Right lobe of liver (tissue), 6 donors: ENCODE results near the gene RALB. TPM values are rescaled to one million over a fixed set of nuclear protein-coding genes. Genes with fewer than 3 reads are reported as not detected.

Source experiments
- ATAC-seq, 4 donors: fragments of 200-7000 bp; cut with Tn5 transposase; one replicate each; pipeline ENCODE4 v1.9.1; 2020; ENCODE audit warnings: mild to moderate bottlenecking in 4 of 4, moderate library complexity in 4 of 4
- DNase-seq, 3 donors: peaks; one replicate each; pipeline ENCODE4 v3.0.0-alpha.2; 2020
- H3K27ac ChIP-seq, 3 donors: fragments of 200-600 bp; one replicate each; pipeline ENCODE4 v1.8.0; 2022
- H3K27me3 ChIP-seq, 2 donors: fragments of 200-600 bp; one replicate each; pipeline ENCODE4 v1.8.0; 2022
- H3K36me3 ChIP-seq, 4 donors: fragments of 200-600 bp; sonication (generic) in 1 of 4; one replicate each; pipeline versions ENCODE4 v1.5.1 to v1.8.0; 2017 to 2022; ENCODE audit warnings: control low read depth in 1 of 4
- H3K4me1 ChIP-seq, 4 donors: fragments of 200-600 bp; sonication (generic) in 1 of 4; one replicate each; pipeline versions ENCODE4 v1.5.1 to v1.8.0; 2017 to 2022; ENCODE audit warnings: control low read depth in 1 of 4
- H3K4me3 ChIP-seq, 3 donors: fragments of 200-600 bp; one replicate each; pipeline ENCODE4 v1.8.0; 2022
- H3K9me3 ChIP-seq, 4 donors: fragments of 200-600 bp; sonication (generic) in 1 of 4; one replicate each; pipeline versions ENCODE4 v1.5.1 to v1.8.0; 2017 to 2022; ENCODE audit warnings: control low read depth in 1 of 4
- POLR2A ChIP-seq: fragments of 450-650 bp; IDR thresholded peaks from one replicate; pipeline ENCODE4 v1.6.1; 2017; ENCODE audit warnings: antibody characterized with exemption, mild to moderate bottlenecking
- WGBS: methylation state at CpG from one replicate; pipeline ENCODE4 v1.1.6; 2018; ENCODE audit warnings: low coverage, low lambda C conversion rate; ENCODE audit not compliant: insufficient coverage; ENCODE audit errors: missing lambda C conversion rate; 5-methylcytosine and 5-hydroxymethylcytosine counted together
- intact Hi-C, 2 donors: fragments of 100-400 bp; cut with DNase I; formaldehyde crosslinking; loops; one replicate each; pipeline versions ENCODE4 v1.11.2 to v1.14.1; 2022
- total RNA-seq, 6 experiments: library from RNA; depleted of rRNA in 2 of 6; stranded (reverse); fragments of >200 nt in 2 of 6; fragmentation: NEBNext Ultra II Directional in 3 of 6; extraction: Animal tissue kit (Norgen Biotek cat#: 25700) in 3 of 6; gene quantifications; one replicate each; pipeline versions ENCODE4 v1.1.0 to v1.2.4, GENCODE V29; 2016 to 2023
- TF ChIP-seq, protein P1 (sequence below), 4 donors: fragments of 200-600 bp in 3 of 4; fragments of 450-650 bp in 1 of 4; IDR thresholded peaks; one replicate each; pipeline versions ENCODE4 v1.5.1 to v1.8.0; 2016 to 2022; ENCODE audit warnings: antibody characterized with exemption in 4 of 4, mild to moderate bottlenecking in 2 of 4
- donor health status: DM: no; HTN: yes; CAD: no.
- donor health status: DM: no; HTN: no; CAD: no.
- donor health status: DM: no; HTN: no; CAD: no.
- donor health status: DM: no; HTN: yes; CAD: no.
- donor health status: DM: no; HTN: yes; CAD: no.

RALB gene
- total RNA-seq, 6 experiments from 2014 or later = 14.5 to 26.8 (median 18.6) TPM

- no peak overlapping the region for H3K27ac ChIP-seq
These were observed 8.1 kb downstream of the RALB start for GRCh38 chr2:120260736-120261135.

DNA sequence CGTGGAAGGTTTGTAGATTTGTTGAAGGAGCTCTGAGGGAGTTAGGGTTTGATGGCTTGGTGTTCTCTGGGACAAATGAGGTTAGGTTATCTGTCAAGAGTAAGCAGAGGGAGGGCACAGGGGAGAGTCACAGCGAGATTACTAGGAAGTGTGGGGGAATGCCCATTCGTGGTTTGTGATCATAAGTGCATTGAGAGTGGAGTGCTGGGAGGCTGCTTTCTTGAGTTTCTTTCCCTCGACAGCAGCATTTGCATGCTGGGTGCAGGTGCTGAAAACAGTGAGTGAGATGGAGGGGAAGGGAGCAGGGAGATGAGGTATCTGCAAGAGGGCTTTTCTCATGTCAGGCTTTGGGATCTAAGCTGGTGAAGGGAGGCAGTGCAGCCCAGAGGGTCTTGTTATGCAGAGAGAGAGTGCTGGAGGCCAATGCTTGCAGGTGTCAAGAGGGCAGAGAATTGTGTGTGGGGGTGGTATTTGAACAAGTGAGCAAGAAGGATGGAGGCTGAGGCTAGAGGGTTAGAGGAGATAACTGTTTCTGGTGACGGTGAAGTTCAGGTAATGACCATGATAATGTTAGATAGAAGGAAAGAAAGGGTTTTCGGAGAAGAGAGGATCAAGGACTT is 8.8 kb downstream of the RALB start:
- Histone ChIP-seq H3K9me3 (no peaks in the 10 kb centered on the region), H3K4me3 (no peak overlapping the region), H3K36me3 (no peaks in the 10 kb centered on the region), H3K27ac (no peak overlapping the region), H3K4me1 (peaks cover 0 to 7% (median 0%) of the 10 kb centered on the region in 4 donors), H3K27me3 (no peaks in the 10 kb centered on the region)
- intact Hi-C loops = no loop called here
- WGBS = 63% methylated on average over 5 of the region's 6 CpGs
- no peak for DNase-seq
- TF ChIP-seq POLR2A = no peak
- TF ChIP-seq, protein P1, sequence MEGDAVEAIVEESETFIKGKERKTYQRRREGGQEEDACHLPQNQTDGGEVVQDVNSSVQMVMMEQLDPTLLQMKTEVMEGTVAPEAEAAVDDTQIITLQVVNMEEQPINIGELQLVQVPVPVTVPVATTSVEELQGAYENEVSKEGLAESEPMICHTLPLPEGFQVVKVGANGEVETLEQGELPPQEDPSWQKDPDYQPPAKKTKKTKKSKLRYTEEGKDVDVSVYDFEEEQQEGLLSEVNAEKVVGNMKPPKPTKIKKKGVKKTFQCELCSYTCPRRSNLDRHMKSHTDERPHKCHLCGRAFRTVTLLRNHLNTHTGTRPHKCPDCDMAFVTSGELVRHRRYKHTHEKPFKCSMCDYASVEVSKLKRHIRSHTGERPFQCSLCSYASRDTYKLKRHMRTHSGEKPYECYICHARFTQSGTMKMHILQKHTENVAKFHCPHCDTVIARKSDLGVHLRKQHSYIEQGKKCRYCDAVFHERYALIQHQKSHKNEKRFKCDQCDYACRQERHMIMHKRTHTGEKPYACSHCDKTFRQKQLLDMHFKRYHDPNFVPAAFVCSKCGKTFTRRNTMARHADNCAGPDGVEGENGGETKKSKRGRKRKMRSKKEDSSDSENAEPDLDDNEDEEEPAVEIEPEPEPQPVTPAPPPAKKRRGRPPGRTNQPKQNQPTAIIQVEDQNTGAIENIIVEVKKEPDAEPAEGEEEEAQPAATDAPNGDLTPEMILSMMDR (IDR thresholded peaks at IDR 0.05) = no peak
- no peak for ATAC-seq

More at GRCh38 chr2:120260736-120261135, 8.1 kb downstream of the RALB start:
- H3K4me1 ChIP-seq = peaks cover 0 to 7% (median 0%) of the 10 kb centered on the region in 4 donors
- H3K36me3 ChIP-seq = no peaks in the 10 kb centered on the region
- 65% methylated on average over 3 of the region's 5 CpGs for WGBS
- no peaks in the 10 kb centered on the region for H3K27me3 ChIP-seq
- no peak overlapping the region for H3K4me3 ChIP-seq
- no peak for DNase-seq
- peak; percentile 41 to 66 (median 58) for ATAC-seq
- intact Hi-C loops = no loop called here
- TF ChIP-seq, protein P1 (IDR thresholded peaks at IDR 0.05) = no peak
- no peak for TF ChIP-seq POLR2A
- H3K9me3 ChIP-seq = no peaks in the 10 kb centered on the region

DNA sequence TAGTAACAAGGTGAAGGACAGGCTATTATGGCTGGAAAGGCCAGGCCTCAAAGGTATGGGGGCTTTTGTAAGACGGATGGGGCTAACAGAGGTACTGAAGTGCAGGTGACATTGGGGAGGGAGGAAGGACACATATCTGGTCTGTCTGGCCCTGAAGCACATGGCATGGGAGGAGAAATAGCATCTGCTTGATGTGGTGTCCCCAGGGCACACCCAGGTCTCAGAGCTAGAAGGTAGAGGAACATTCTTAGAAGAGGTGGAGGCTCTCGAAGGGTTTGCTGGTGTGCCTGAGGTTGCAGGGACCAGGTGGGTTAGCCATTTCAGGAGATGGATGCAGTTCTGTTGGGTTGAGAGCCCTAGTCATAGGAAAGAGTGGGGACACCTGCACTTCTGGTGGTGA is 9.5 kb downstream of the RALB start:
- Histone ChIP-seq H3K27me3 (no peaks in the 10 kb centered on the region), H3K27ac (no peak overlapping the region), H3K4me1 (peaks cover 0 to 6% (median 0%) of the 10 kb centered on the region in 4 donors), H3K36me3 (no peaks in the 10 kb centered on the region), H3K9me3 (no peaks in the 10 kb centered on the region), H3K4me3 (no peak overlapping the region)
- intact Hi-C loops = no loop called here
- TF ChIP-seq, protein P1 (IDR thresholded peaks at IDR 0.05) = no peak
- TF ChIP-seq POLR2A = no peak
- ATAC-seq = no peak
- DNase-seq = no peak
- 50% methylated on average over 1 of the region's 2 CpGs for WGBS

GRCh38 chr2:120262761-120263428 is 10.2 kb downstream of the RALB start:
- no peaks in the 10 kb centered on the region for H3K27me3 ChIP-seq

More at GRCh38 chr2:120262761-120263428, 10.2 kb downstream of the RALB start:
- H3K36me3 ChIP-seq = no peaks in the 10 kb centered on the region
- ATAC-seq = no peak
- whole genome bisulfite sequencing = 74% methylated on average over 9 of the region's 10 CpGs
- no peak overlapping the region for H3K27ac ChIP-seq
- H3K4me3 ChIP-seq = no peak overlapping the region
- H3K9me3 ChIP-seq = no peaks in the 10 kb centered on the region
- TF ChIP-seq, protein P1 (IDR thresholded peaks at IDR 0.05) = no peak
- no peak for TF ChIP-seq POLR2A
- intact Hi-C loops = no loop called here
- no peak for DNase-seq
- H3K4me1 ChIP-seq = no peaks in the 10 kb centered on the region
